ENCODE results near the gene UBL4A.

The UBL4A gene

GRCh38 chrX:154446430-154446829 is 40.0 kb downstream of the UBL4A start:
- Mint-ChIP-seq H3K36me3 (ENCODE audit: low read depth) (peaks cover 6% of the 10 kb centered on the region), H3K9me3 (no peaks in the 10 kb centered on the region), H3K4me1 (ENCODE audit: low read depth) (peaks cover 16% of the 10 kb centered on the region), H3K4me3 (peak overlapping the region; percentile 37), H3K27ac (no peak overlapping the region), H3K27me3 (ENCODE audit: low read depth) (no peaks in the 10 kb centered on the region)

DNA sequence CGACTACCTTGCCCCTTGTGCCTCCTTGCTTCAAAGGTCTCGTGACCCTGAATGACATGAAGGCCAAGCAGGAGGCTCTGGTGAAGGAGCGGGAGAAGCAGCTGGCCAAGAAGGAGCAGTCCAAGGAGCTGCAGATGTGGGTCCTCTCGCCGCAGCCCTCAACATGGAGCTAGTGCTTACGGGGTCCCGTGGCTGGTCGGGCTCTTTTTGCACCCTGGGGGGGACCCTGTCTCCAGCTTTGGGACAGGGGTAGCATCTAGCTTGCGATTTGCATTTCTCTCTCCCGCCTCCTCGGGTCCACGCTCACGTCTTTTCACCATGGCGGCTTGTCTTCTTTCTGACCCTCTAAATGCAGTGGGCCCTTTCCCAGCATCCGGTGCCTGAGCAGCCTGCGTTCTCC is 40.6 kb downstream of the UBL4A start:
- Mint-ChIP-seq H3K27ac (no peak overlapping the region), H3K27me3 (ENCODE audit: low read depth) (no peaks in the 10 kb centered on the region)

GRCh38 chrX:154444755-154445246 is 41.6 kb downstream of the UBL4A start:
- Mint-ChIP-seq H3K27ac (no peak overlapping the region), H3K9me3 (no peaks in the 10 kb centered on the region), H3K4me1 (ENCODE audit: low read depth) (peaks cover 16% of the 10 kb centered on the region), H3K36me3 (ENCODE audit: low read depth) (peaks cover 6% of the 10 kb centered on the region), H3K4me3 (peak overlapping the region; percentile 25), H3K27me3 (ENCODE audit: low read depth) (no peaks in the 10 kb centered on the region)

More for the DNA sequence above, 40.6 kb downstream of the UBL4A start:
- Mint-ChIP-seq H3K9me3 (no peaks in the 10 kb centered on the region), H3K4me3 (peak overlapping the region; percentile 37), H3K36me3 (ENCODE audit: low read depth) (peaks cover 6% of the 10 kb centered on the region), H3K4me1 (ENCODE audit: low read depth) (peaks cover 16% of the 10 kb centered on the region)

DNA sequence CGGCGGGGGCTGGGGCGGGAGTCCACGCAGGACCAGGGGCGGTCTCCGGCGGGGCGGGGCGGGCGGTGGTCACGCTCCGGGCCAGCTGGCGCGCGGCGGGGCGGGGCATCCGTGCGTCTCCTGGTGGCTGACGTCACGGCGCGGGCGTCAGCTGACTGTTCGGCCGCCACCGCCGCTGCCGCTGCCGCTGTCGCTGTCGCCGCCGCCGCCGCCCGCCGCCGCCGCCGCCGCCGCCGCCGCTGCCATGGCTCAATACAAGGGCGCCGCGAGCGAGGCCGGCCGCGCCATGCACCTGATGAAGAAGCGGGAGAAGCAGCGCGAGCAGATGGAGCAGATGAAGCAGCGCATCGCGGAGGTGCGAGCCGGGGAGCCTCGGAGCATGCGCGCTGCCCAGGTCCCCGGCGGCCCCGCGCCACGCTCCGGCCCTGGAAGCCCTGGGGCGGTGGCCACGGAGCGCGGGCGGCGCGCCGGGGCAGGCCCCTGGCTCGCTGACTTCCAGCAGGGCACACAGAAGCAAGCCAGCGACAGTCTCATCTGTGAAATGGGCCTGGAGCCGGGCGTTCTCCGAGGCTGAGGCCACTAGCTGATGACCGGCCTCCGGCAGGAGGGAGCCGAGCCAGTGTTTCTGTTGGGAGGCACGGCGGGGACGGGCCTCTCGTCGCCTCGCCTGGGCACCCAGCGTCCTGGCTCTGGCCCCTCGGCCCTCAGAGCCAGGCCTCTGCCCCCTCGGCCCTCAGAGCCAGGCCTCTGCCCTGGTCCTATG is 42.2 kb downstream of the UBL4A start, which contains the start of gene FAM50A:
Gene FAM50A (plus strand): TSS at position 150 of the 763 bp plus-strand sequence. CDS start 95 bp downstream, at position 245.
- Mint-ChIP-seq H3K27ac (peak within 1 kb of the TSS; percentile 79), H3K9me3 (no peaks in the 10 kb centered on the region), H3K4me3 (peak within 1 kb of the TSS; percentile 77), H3K27me3 (ENCODE audit: low read depth) (no peaks in the 10 kb centered on the region), H3K4me1 (ENCODE audit: low read depth) (peaks cover 16% of the 10 kb centered on the region), H3K36me3 (ENCODE audit: low read depth) (peaks cover 6% of the 10 kb centered on the region)

DNA sequence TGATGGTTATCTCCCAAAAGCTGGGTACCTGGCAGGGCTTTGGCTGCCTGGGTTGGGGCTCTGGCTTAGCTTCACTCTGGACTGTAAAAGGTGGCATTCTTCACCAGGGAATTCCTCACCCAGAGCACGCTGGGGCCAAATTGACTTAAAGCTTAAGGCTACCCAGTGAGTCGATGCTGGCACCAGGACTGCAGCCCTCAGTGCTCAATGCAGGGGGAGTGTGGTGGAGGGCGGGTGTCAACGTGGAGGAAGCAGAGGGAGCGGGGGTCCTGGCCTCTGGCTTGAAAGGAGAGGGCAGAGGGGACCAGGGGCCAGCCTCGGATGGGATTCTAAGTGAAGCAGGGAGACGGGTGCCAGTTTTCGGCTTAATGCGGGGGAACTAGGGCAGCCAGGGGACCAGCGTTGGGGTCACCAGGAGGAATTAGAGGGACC is 42.9 kb downstream of the UBL4A start:
- no peaks in the 10 kb centered on the region for H3K27me3 Mint-ChIP-seq (ENCODE audit: low read depth)
- no peaks in the 10 kb centered on the region for H3K9me3 Mint-ChIP-seq
- peaks cover 16% of the 10 kb centered on the region for H3K4me1 Mint-ChIP-seq (ENCODE audit: low read depth)
- H3K4me3 Mint-ChIP-seq = peak overlapping the region; percentile 77
- peak overlapping the region; percentile 79 for H3K27ac Mint-ChIP-seq
- peaks cover 9% of the 10 kb centered on the region for H3K36me3 Mint-ChIP-seq (ENCODE audit: low read depth)

GRCh38 chrX:154441984-154442707 is 44.3 kb downstream of the UBL4A start:
- no peaks in the 10 kb centered on the region for H3K27me3 Mint-ChIP-seq (ENCODE audit: low read depth)
- H3K4me3 Mint-ChIP-seq = no peak overlapping the region
- H3K4me1 Mint-ChIP-seq (ENCODE audit: low read depth) = peaks cover 19% of the 10 kb centered on the region
- peaks cover 8% of the 10 kb centered on the region for H3K36me3 Mint-ChIP-seq (ENCODE audit: low read depth)
- no peaks in the 10 kb centered on the region for H3K9me3 Mint-ChIP-seq
- H3K27ac Mint-ChIP-seq = no peak overlapping the region

- peaks cover 16% of the 10 kb centered on the region for H3K4me1 Mint-ChIP-seq (ENCODE audit: low read depth)
- H3K27me3 Mint-ChIP-seq (ENCODE audit: low read depth) = no peaks in the 10 kb centered on the region
- no peaks in the 10 kb centered on the region for H3K9me3 Mint-ChIP-seq
- peak overlapping the region; percentile 26 for H3K27ac Mint-ChIP-seq
- no peak overlapping the region for H3K4me3 Mint-ChIP-seq
- H3K36me3 Mint-ChIP-seq (ENCODE audit: low read depth) = peaks cover 5% of the 10 kb centered on the region
Observed at GRCh38 chrX:154441564-154441963, 44.9 kb downstream of the UBL4A start.

DNA sequence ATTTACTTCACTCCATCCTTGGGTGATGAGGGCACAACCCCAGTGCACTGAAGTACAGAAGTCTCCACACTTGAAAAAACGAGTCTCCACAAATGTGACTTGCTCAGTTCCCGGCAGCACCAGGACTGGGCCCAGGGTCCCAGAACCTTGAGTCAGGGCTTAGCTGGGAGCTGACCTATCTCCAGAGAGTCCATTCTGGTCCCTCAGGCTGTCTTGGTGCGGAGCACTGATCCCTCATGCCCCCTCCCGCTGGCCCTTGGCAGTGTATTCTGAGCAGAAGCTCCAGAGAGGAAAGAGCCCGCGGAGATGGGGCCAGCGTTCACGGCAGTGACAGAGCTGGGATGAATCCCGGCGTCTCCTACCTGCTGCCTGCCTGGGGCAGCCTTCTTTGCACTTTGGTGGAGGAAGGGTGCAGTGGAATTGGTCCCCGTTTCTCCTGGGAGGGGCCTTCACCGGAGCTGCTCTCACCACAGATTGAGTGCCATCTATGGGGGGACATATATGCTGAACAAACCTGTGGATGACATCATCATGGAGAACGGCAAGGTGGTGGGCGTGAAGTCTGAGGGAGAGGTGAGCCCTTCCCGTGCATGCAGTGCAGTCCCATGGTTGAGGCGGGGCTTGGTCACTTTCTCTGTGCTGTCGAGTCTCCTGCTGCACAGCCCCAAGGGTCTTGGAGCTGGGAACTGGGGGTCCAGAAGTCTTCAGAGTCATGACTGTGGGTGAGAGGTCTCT is 45.6 kb downstream of the UBL4A start:
- no peaks in the 10 kb centered on the region for H3K27me3 Mint-ChIP-seq (ENCODE audit: low read depth)
- no peak overlapping the region for H3K27ac Mint-ChIP-seq
- no peak overlapping the region for H3K4me3 Mint-ChIP-seq
- H3K9me3 Mint-ChIP-seq = no peaks in the 10 kb centered on the region
- peaks cover 5% of the 10 kb centered on the region for H3K36me3 Mint-ChIP-seq (ENCODE audit: low read depth)
- H3K4me1 Mint-ChIP-seq (ENCODE audit: low read depth) = peaks cover 15% of the 10 kb centered on the region

DNA sequence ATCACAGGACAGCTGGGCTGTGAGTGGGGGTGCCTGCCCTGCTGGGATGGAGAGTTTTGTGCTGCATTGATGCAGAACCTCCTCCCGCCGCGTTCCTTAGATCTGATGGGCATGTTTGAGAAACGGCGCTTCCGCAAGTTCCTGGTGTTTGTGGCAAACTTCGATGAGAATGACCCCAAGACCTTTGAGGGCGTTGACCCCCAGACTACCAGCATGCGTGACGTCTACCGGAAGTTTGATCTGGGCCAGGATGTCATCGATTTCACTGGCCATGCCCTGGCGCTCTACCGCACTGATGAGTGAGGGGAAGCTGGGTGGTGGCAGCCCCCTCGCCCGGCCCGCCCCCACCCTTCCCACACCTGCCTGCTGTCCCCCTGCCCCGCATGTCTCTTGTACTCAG is 46.6 kb downstream of the UBL4A start:
- Mint-ChIP-seq H3K27me3 (ENCODE audit: low read depth) (no peaks in the 10 kb centered on the region), H3K36me3 (ENCODE audit: low read depth) (peaks cover 5% of the 10 kb centered on the region), H3K9me3 (no peaks in the 10 kb centered on the region), H3K4me1 (ENCODE audit: low read depth) (peaks cover 15% of the 10 kb centered on the region), H3K27ac (no peak overlapping the region), H3K4me3 (no peak overlapping the region)

GRCh38 chrX:154437971-154438893 is 48.2 kb downstream of the UBL4A start:
- peaks cover 6% of the 10 kb centered on the region for H3K36me3 Mint-ChIP-seq (ENCODE audit: low read depth)
- H3K4me3 Mint-ChIP-seq = peak overlapping the region; percentile 84
- H3K9me3 Mint-ChIP-seq = no peaks in the 10 kb centered on the region
- H3K4me1 Mint-ChIP-seq (ENCODE audit: low read depth) = peaks cover 15% of the 10 kb centered on the region
- no peaks in the 10 kb centered on the region for H3K27me3 Mint-ChIP-seq (ENCODE audit: low read depth)
- H3K27ac Mint-ChIP-seq = peak overlapping the region; percentile 79

DNA sequence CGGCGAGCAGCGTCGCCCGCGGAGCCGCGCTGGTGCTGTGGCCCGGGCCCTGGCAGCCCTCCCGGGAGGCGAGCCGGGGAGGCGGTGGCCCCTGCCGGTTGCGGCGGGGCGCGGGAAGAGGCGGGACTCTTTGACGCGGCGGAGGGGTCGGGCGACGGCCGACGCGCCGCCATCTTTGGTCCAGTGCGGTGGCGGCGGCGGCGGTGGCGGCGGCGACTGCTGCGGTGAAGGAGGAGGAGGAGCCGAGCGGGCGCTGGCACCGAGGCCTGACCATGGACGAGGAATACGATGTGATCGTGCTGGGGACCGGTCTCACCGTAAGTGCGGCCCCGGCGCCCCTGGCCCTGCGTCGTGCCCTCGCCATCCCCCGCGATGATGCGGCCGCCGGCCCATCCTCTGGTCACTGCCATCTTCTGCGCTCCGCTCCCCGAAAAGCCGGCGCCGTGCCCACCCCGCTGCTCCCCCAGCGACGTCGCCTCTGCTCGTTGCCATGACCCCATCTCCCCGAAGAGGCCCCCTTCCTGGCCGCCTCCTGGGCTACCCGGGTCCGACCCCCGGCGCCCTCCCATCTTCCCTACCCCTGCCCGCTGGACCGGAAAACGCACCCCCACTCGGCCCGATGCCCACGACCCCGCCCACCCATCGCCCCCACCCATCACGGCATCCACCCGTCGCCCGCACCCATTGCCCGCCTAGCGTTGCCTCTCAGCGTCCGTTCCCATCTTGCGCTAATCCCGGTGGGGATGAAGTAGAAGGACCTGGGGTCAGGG is 49.2 kb downstream of the UBL4A start, which contains the start of gene GDI1:
Gene GDI1 (plus strand): TSS at position 172 of the 770 bp plus-strand sequence. CDS start 101 bp downstream, at position 273.
- Mint-ChIP-seq H3K36me3 (ENCODE audit: low read depth) (peaks cover 8% of the 10 kb centered on the region), H3K4me1 (ENCODE audit: low read depth) (peaks cover 15% of the 10 kb centered on the region), H3K4me3 (peak within 1 kb of the TSS; percentile 84), H3K9me3 (no peaks in the 10 kb centered on the region), H3K27ac (peak within 1 kb of the TSS; percentile 80), H3K27me3 (ENCODE audit: low read depth) (no peaks in the 10 kb centered on the region)

- peak overlapping the region; percentile 66 for H3K4me3 Mint-ChIP-seq
Observed at GRCh38 chrX:154436374-154436982, 49.9 kb downstream of the UBL4A start.

More at GRCh38 chrX:154436374-154436982, 49.9 kb downstream of the UBL4A start:
- Mint-ChIP-seq H3K27ac (peak overlapping the region; percentile 80), H3K36me3 (ENCODE audit: low read depth) (peaks cover 6% of the 10 kb centered on the region), H3K9me3 (no peaks in the 10 kb centered on the region), H3K4me1 (ENCODE audit: low read depth) (peaks cover 10% of the 10 kb centered on the region), H3K27me3 (ENCODE audit: low read depth) (no peaks in the 10 kb centered on the region)

Data from T-helper 1 cell treated with Interleukin-12 subunit alpha and Interleukin-12 subunit beta and Interleukin-4 antibody, amounts not matched to agents 30 μg/mL and 1 μg/mL, for 36 hours (primary cell).